NB4 (cell line): ENCODE results near the gene THOC6.

Experiments used
- DNase-seq: peaks from one replicate; pipeline ENCODE4 v3.0.0; 2010; ENCODE audit warnings: low read depth
- H3K4me3 ChIP-seq: one replicate; pipeline ENCODE4 v1.5.1; 2011; ENCODE audit warnings: mild to moderate bottlenecking, low read depth, low read length, moderate library complexity
- MYC ChIP-seq: IDR thresholded peaks from 2 replicates; pipeline ENCODE4 v1.6.1; 2011; ENCODE audit warnings: low read depth, low read length
- POLR2A ChIP-seq: IDR thresholded peaks from 2 replicates; pipeline ENCODE4 v1.6.1; 2011; ENCODE audit warnings: mild to moderate bottlenecking; ENCODE audit not compliant: insufficient read length; ENCODE audit errors: extremely low read depth
- TF ChIP-seq, protein P1 (sequence below): IDR thresholded peaks from 2 replicates; pipeline ENCODE4 v1.6.1; 2011; ENCODE audit warnings: low read depth, low read length
- TF ChIP-seq, protein P2 (sequence below): IDR thresholded peaks from one replicate; pipeline ENCODE4 v1.5.1; 2012; ENCODE audit warnings: low read depth, low read length

THOC6 gene

DNA sequence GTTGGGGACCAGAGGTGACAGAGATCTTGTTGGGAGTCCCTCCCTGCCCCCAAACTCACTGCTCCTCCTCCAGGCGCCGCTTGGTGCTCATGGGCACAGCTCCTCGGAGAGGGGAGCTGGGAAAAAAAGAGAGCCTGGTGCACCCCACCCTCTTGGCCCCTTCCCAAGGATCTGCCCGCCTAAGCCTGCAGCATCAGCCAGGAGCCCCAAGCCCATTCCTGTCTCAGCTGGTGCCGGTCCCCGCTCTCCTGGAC lies 493 bp upstream of the THOC6 start:
- TF ChIP-seq, protein P1, sequence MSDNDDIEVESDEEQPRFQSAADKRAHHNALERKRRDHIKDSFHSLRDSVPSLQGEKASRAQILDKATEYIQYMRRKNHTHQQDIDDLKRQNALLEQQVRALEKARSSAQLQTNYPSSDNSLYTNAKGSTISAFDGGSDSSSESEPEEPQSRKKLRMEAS = no peak
- TF ChIP-seq MYC (no peak), POLR2A (no peak)
- TF ChIP-seq, protein P2, sequence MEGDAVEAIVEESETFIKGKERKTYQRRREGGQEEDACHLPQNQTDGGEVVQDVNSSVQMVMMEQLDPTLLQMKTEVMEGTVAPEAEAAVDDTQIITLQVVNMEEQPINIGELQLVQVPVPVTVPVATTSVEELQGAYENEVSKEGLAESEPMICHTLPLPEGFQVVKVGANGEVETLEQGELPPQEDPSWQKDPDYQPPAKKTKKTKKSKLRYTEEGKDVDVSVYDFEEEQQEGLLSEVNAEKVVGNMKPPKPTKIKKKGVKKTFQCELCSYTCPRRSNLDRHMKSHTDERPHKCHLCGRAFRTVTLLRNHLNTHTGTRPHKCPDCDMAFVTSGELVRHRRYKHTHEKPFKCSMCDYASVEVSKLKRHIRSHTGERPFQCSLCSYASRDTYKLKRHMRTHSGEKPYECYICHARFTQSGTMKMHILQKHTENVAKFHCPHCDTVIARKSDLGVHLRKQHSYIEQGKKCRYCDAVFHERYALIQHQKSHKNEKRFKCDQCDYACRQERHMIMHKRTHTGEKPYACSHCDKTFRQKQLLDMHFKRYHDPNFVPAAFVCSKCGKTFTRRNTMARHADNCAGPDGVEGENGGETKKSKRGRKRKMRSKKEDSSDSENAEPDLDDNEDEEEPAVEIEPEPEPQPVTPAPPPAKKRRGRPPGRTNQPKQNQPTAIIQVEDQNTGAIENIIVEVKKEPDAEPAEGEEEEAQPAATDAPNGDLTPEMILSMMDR = no peak
- H3K4me3 ChIP-seq = peak overlapping the region; percentile 71
- no peak for DNase-seq

DNA sequence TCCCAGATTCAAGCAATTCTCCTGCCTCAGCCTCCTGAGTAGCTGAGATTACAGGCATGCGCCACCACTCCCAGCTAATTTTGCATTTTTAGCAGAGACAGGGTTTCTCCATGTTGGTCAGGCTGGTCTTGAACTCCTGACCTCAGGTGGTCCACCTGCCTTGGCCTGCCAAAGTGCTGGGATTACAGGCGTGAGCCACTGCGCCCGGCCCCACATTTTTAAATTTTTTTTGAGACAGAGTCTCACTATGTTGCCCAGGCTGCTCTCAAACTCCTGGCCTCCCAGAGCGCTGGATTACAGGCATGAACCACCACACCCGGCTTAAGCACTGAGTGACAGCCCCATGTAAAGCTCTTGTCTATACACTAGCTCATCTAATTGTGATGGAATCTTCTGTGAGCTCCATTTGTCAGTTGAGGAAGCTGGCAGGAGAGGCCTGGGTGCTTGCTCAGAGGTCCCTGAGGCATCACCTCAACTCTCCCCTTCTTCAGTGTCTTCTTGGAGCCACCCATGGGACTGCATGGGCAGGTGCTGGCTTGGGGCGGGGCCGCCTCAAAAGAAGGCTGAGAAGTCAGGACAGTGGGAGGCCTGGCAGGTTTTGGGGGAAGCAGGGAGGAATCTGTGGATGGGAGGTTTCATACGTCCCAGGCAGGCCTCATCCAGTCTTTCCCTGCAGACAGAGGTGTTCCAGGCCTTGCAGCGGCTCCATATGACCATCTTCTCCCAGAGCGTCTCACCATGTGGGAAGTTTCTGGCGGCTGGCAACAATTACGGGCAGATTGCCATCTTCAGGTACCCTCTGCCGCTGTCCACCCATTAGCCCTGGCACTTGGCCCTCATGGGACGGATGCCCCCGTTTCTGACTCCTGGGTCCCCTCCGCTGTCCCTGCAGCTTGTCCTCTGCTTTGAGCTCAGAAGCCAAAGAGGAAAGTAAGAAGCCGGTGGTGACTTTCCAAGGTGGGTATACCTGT lies 1.5 kb downstream of the THOC6 start:
- DNase-seq = no peak
- TF ChIP-seq, protein P1 = no peak
- no peak for TF ChIP-seq MYC
- TF ChIP-seq POLR2A = no peak
- TF ChIP-seq, protein P2 = no peak
- peak overlapping the region; percentile 71 for H3K4me3 ChIP-seq

DNA sequence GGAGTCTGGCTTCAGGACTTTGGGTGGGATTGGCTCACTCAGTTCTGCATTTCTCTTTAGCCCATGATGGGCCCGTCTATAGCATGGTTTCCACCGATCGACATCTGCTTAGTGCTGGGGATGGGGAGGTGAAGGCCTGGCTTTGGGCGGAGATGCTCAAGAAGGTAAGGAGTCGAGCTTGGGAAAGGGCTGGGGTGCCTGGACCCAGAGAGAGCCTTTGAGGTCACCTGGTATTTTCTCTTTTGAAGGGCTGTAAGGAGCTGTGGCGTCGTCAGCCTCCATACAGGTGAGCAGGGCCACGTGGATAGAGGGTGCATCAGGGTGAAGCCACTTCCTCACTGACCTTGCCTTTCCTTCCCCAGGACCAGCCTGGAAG lies 2.2 kb downstream of the THOC6 start:
- TF ChIP-seq, protein P1 = no peak
- TF ChIP-seq, protein P2 = no peak
- TF ChIP-seq MYC = no peak
- TF ChIP-seq POLR2A = no peak
- no peak overlapping the region for H3K4me3 ChIP-seq
- no peak for DNase-seq

DNA sequence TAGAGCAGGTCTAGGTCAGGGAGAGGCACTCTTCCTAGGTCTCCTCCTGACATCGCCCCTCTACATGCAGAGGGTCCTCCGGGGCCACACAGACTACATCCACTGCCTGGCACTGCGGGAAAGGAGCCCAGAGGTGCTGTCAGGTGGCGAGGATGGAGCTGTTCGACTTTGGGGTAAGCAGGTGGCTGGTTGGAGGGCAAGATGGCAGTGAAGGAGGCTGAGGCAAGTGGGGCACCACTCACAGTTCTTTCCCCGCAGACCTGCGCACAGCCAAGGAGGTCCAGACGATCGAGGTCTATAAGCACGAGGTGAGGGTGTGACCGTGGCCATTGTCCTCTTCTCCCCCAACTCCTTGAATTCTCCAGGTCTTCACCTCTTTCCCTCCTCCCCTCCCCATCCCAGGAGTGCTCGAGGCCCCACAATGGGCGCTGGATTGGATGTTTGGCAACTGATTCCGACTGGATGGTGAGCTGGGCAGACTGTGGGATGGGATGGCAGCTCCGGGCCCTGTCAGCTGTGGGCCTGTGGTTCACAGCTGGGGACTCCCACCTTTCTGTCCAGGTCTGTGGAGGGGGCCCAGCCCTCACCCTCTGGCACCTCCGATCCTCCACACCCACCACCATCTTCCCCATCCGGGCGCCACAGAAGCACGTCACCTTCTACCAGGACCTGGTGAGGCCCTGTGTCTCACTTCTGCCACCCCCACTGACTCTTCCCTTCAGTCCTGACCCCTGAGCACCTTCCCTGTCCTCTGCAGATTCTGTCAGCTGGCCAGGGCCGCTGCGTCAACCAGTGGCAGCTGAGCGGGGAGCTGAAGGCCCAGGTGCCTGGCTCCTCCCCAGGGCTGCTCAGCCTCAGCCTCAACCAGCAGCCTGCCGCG lies 3.0 kb downstream of the THOC6 start:
- no peak for DNase-seq
- H3K4me3 ChIP-seq = no peak overlapping the region
- TF ChIP-seq POLR2A (no peak), MYC (no peak)
- TF ChIP-seq, protein P2 = no peak
- TF ChIP-seq, protein P1 = no peak

DNA sequence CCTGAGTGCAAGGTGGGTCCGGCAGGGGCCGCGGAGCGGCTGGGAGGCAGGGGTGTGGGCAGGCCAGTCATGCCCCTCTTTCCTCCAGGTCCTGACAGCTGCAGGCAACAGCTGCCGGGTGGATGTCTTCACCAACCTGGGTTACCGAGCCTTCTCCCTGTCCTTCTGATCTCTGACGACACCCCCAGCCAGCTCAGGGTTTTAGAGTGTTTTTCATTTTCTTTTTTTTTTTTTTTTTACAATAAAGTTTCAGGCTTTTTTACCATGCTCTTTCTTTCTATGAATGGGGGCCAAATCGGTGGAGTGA lies 3.6 kb downstream of the THOC6 start:
- TF ChIP-seq MYC (no peak), POLR2A (no peak)
- no peak for DNase-seq
- H3K4me3 ChIP-seq = no peak overlapping the region
